ENCODE data around the gene RB1.

The RB1 gene

GRCh38 chr13:48485432-48485831 lies 181.9 kb downstream of the RB1 start:
- no peak for TF ChIP-seq CTCF (IDR thresholded peaks at IDR 0.05; ENCODE audit: insufficient read depth, low read depth, low read length, missing control alignments)
- no peak for DNase-seq (ENCODE audit: low read depth)
- no peak overlapping the region for H3K4me3 ChIP-seq (ENCODE audit: low read length)

GRCh38 chr13:48486362-48486761 lies 182.8 kb downstream of the RB1 start:
- no peak overlapping the region for H3K4me3 ChIP-seq (ENCODE audit: low read length)
- no peak for TF ChIP-seq CTCF (IDR thresholded peaks at IDR 0.05; ENCODE audit: insufficient read depth, low read depth, low read length, missing control alignments)
- no peak for DNase-seq (ENCODE audit: low read depth)

GRCh38 chr13:48486836-48487235 lies 183.3 kb downstream of the RB1 start:
- TF ChIP-seq CTCF (IDR thresholded peaks at IDR 0.05; ENCODE audit: insufficient read depth, low read depth, low read length, missing control alignments) = no peak
- H3K4me3 ChIP-seq (ENCODE audit: low read length) = no peak overlapping the region
- no peak for DNase-seq (ENCODE audit: low read depth)

- no peak overlapping the region for H3K4me3 ChIP-seq (ENCODE audit: low read length)
- DNase-seq (ENCODE audit: low read depth) = no peak
- no peak for TF ChIP-seq CTCF (IDR thresholded peaks at IDR 0.05; ENCODE audit: insufficient read depth, low read depth, low read length, missing control alignments)
Observed at GRCh38 chr13:48487968-48488367, 184.4 kb downstream of the RB1 start.

- no peak for DNase-seq (ENCODE audit: low read depth)
- no peak overlapping the region for H3K4me3 ChIP-seq (ENCODE audit: low read length)
- TF ChIP-seq CTCF (IDR thresholded peaks at IDR 0.05; ENCODE audit: insufficient read depth, low read depth, low read length, missing control alignments) = no peak
Observed at GRCh38 chr13:48488995-48489394, 185.4 kb downstream of the RB1 start.

- TF ChIP-seq CTCF (IDR thresholded peaks at IDR 0.05; ENCODE audit: insufficient read depth, low read depth, low read length, missing control alignments) = no peak
- no peak for DNase-seq (ENCODE audit: low read depth)
- H3K4me3 ChIP-seq (ENCODE audit: low read length) = no peak overlapping the region
Observed at GRCh38 chr13:48489666-48490065, 186.1 kb downstream of the RB1 start.

GRCh38 chr13:48490241-48490640 lies 186.7 kb downstream of the RB1 start:
- DNase-seq (ENCODE audit: low read depth) = no peak
- no peak overlapping the region for H3K4me3 ChIP-seq (ENCODE audit: low read length)
- no peak for TF ChIP-seq CTCF (IDR thresholded peaks at IDR 0.05; ENCODE audit: insufficient read depth, low read depth, low read length, missing control alignments)
